ENCODE measurements around the gene EFHD2. TPM values are rescaled to one million over a fixed set of nuclear protein-coding genes. Genes with fewer than 3 reads are reported as not detected.

EFHD2 gene
- total RNA-seq, 1 experiment from 2014 or later = 90.8 TPM

- H3K4me3 ChIP-seq (ENCODE audit: low read depth in 2 of 2, low read length in 2 of 2) = no peak overlapping the region
- H3K27me3 ChIP-seq (ENCODE audit: control insufficient read depth, insufficient read depth, low read length) = no peaks in the 10 kb centered on the region
- ChIA-PET CTCF (no interaction called here), POLR2A (no interaction called here)
- no peak for ATAC-seq
- H3K9me3 ChIP-seq (ENCODE audit: control insufficient read depth, insufficient read depth, low read depth, low read length) = no peaks in the 10 kb centered on the region
- DNase-seq (ENCODE audit: low read depth, low spot score) = no peak
- TF ChIP-seq SIN3A (IDR thresholded peaks at IDR 0.05; ENCODE audit: borderline replicate concordance, insufficient read depth, low read depth, low read length) (no peak), CTCF (IDR thresholded peaks at IDR 0.05) (no peak), REST (IDR thresholded peaks at IDR 0.05; ENCODE audit: insufficient read depth in 1 of 2, low read depth in 2 of 2, low read length in 1 of 2) (no peak), TCF7L2 (IDR thresholded peaks at IDR 0.05; ENCODE audit: low read depth, low read length) (no peak), POLR2AphosphoS5 (IDR thresholded peaks at IDR 0.05; ENCODE audit: low read depth, low read length) (no peak)
- no peaks in the 10 kb centered on the region for H3K36me3 ChIP-seq (ENCODE audit: control insufficient read depth, insufficient read depth, low read length)
- in situ Hi-C loops (cut with HindIII; ENCODE audit: low pct_unique_long_range_greater_than_20kb, low sequenced_read_pairs) = no loop called here
- H3K4me1 ChIP-seq (ENCODE audit: control insufficient read depth, insufficient read depth, low read length) = no peaks in the 10 kb centered on the region; the same call in 1 of the 2 replicates
- no peak overlapping the region for H3K27ac ChIP-seq (ENCODE audit: low read length)
- BruUV-seq (replicated peaks) = no TSS peak
- intact Hi-C loops (cut with micrococcal nuclease; ENCODE audit: unreplicated experiment) = no loop called here
Observed at GRCh38 chr1:15380601-15381508, 28.8 kb upstream of the EFHD2 start.

- no peaks in the 10 kb centered on the region; the same call in 1 of the 2 replicates for H3K4me1 ChIP-seq (ENCODE audit: control insufficient read depth, insufficient read depth, low read length)
- in situ Hi-C loops (cut with HindIII; ENCODE audit: low pct_unique_long_range_greater_than_20kb, low sequenced_read_pairs) = no loop called here
- DNase-seq (ENCODE audit: low read depth, low spot score) (no peak), ATAC-seq (no peak)
- POLR2A ChIA-PET = no interaction called here
- TF ChIP-seq SIN3A (IDR thresholded peaks at IDR 0.05; ENCODE audit: borderline replicate concordance, insufficient read depth, low read depth, low read length) (no peak), TCF7L2 (IDR thresholded peaks at IDR 0.05; ENCODE audit: low read depth, low read length) (no peak), REST (IDR thresholded peaks at IDR 0.05; ENCODE audit: insufficient read depth in 1 of 2, low read depth in 2 of 2, low read length in 1 of 2) (no peak), POLR2AphosphoS5 (IDR thresholded peaks at IDR 0.05; ENCODE audit: low read depth, low read length) (no peak), CTCF (IDR thresholded peaks at IDR 0.05) (no peak)
- H3K4me3 ChIP-seq (ENCODE audit: low read depth in 2 of 2, low read length in 2 of 2) = no peak overlapping the region
- BruUV-seq (replicated peaks) = no TSS peak
- intact Hi-C loops (cut with micrococcal nuclease; ENCODE audit: unreplicated experiment) = no loop called here
- no peak overlapping the region for H3K27ac ChIP-seq (ENCODE audit: low read length)
- H3K9me3 ChIP-seq (ENCODE audit: control insufficient read depth, insufficient read depth, low read depth, low read length) = no peaks in the 10 kb centered on the region
- CTCF ChIA-PET = no interaction called here
- no peaks in the 10 kb centered on the region for H3K27me3 ChIP-seq (ENCODE audit: control insufficient read depth, insufficient read depth, low read length)
- no peaks in the 10 kb centered on the region for H3K36me3 ChIP-seq (ENCODE audit: control insufficient read depth, insufficient read depth, low read length)
Observed at GRCh38 chr1:15381805-15382204, 27.9 kb upstream of the EFHD2 start.
